COLO829 (cell line): Measurements from ENCODE around the gene DAD1.

Source experiments
- DNase-seq: peaks from one replicate; pipeline ENCODE4 v3.0.0; 2012; ENCODE audit warnings: low spot score

Gene DAD1

GRCh38 chr14:22536853-22537338, 52.1 kb downstream of the DAD1 start:
- peak; percentile 92 for DNase-seq

GRCh38 chr14:22535916-22536315, 53.1 kb downstream of the DAD1 start:
- no peak for DNase-seq

- no peak for DNase-seq
Observed at GRCh38 chr14:22535126-22535525, 53.9 kb downstream of the DAD1 start.

GRCh38 chr14:22534547-22534946, 54.5 kb downstream of the DAD1 start:
- DNase-seq, result no peak

GRCh38 chr14:22533739-22534359, 55.2 kb downstream of the DAD1 start:
- DNase-seq, result no peak

GRCh38 chr14:22533057-22533704, 55.8 kb downstream of the DAD1 start:
- DNase-seq, result no peak

- DNase-seq, result no peak
Observed at GRCh38 chr14:22532345-22533056, 56.5 kb downstream of the DAD1 start.

- DNase-seq, result no peak
Observed at GRCh38 chr14:22531451-22532344, 57.3 kb downstream of the DAD1 start.

GRCh38 chr14:22530127-22530526, 58.9 kb downstream of the DAD1 start:
- DNase-seq, result no peak

- no peak for DNase-seq
Observed at GRCh38 chr14:22526744-22527143, 62.3 kb downstream of the DAD1 start.

GRCh38 chr14:22526218-22526617, 62.8 kb downstream of the DAD1 start:
- no peak for DNase-seq

GRCh38 chr14:22524784-22525161, 64.3 kb downstream of the DAD1 start:
- no peak for DNase-seq

GRCh38 chr14:22524115-22524783, 64.8 kb downstream of the DAD1 start:
- DNase-seq, result no peak

GRCh38 chr14:22523283-22523682, 65.7 kb downstream of the DAD1 start:
- DNase-seq, result no peak

- no peak for DNase-seq
Observed at GRCh38 chr14:22522466-22522957, 66.5 kb downstream of the DAD1 start.

- DNase-seq, result peak; percentile 42
Observed at GRCh38 chr14:22521449-22522239, 67.4 kb downstream of the DAD1 start.

GRCh38 chr14:22520796-22521195, 68.2 kb downstream of the DAD1 start:
- DNase-seq, result no peak

- no peak for DNase-seq
Observed at GRCh38 chr14:22519877-22520685, 68.9 kb downstream of the DAD1 start.

- no peak for DNase-seq
Observed at GRCh38 chr14:22518073-22518472, 71.0 kb downstream of the DAD1 start.
